Glutamatergic neuron (in vitro differentiated cells): ENCODE data around the gene KMT2D. TPM values are rescaled to one million over a fixed set of nuclear protein-coding genes. Genes with fewer than 3 reads are reported as not detected.

Experiments
- DNase-seq: peaks from one replicate; pipeline ENCODE4 v3.0.0; 2022
- H3K27ac Mint-ChIP-seq: one replicate; pipeline ENCODE4 v1.8.0; 2020; ENCODE audit warnings: mild to moderate bottlenecking, mixed read lengths, inconsistent platforms; ENCODE audit not compliant: unreplicated experiment
- H3K27me3 Mint-ChIP-seq: one replicate; pipeline ENCODE4 v1.8.0; 2020; ENCODE audit warnings: mild to moderate bottlenecking, moderate library complexity, mixed read lengths, inconsistent platforms; ENCODE audit not compliant: unreplicated experiment
- H3K36me3 Mint-ChIP-seq: one replicate; pipeline ENCODE4 v1.8.0; 2020; ENCODE audit warnings: mild to moderate bottlenecking, mixed read lengths, inconsistent platforms; ENCODE audit not compliant: unreplicated experiment
- H3K4me1 Mint-ChIP-seq: one replicate; pipeline ENCODE4 v1.8.0; 2020; ENCODE audit warnings: mild to moderate bottlenecking, low read depth, mixed read lengths, inconsistent platforms; ENCODE audit not compliant: unreplicated experiment
- H3K4me3 Mint-ChIP-seq: one replicate; pipeline ENCODE4 v1.8.0; 2020; ENCODE audit warnings: mild to moderate bottlenecking, mixed read lengths, inconsistent platforms; ENCODE audit not compliant: unreplicated experiment
- H3K9me3 Mint-ChIP-seq: one replicate; pipeline ENCODE4 v1.8.0; 2020; ENCODE audit warnings: mild to moderate bottlenecking, moderate library complexity, mixed read lengths, inconsistent platforms; ENCODE audit not compliant: unreplicated experiment
- total RNA-seq: library from RNA; stranded (reverse); fragmentation: NEBNext Ultra II Directional; extraction: Animal tissue kit (Norgen Biotek cat#: 25700); gene quantifications from one replicate; pipeline ENCODE4 v1.2.1, GENCODE V29; 2021; ENCODE audit not compliant: unreplicated experiment
- TF ChIP-seq, protein P1 (sequence below): fragments of 200-600 bp; sonication (generic); IDR thresholded peaks from one replicate; pipeline ENCODE4 v1.5.0; 2021; ENCODE audit not compliant: partially characterized antibody, unreplicated experiment

Gene KMT2D
- total RNA-seq, 1 donor from 2014 or later = 144 TPM

DNA sequence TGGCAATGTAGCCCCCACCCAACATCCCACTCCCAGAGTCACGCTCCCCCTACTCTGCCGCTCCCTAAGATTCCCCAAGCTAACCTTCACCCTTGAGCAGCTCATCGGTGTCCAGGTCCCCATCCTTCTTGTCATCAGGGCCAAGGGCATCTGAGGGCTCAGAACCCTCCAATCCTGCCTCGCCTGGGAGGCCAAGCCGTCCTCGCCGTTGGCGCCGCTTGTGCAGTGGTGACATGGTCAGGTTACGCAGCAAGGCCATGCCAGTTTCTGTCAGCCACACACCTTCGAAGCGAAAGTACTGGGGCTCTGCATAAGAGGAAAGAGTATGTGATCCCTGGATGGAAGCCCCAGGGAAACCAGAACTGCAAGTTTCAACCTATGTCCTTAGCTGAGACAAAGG is 15.9 kb downstream of the KMT2D start:
- TF ChIP-seq, protein P1, sequence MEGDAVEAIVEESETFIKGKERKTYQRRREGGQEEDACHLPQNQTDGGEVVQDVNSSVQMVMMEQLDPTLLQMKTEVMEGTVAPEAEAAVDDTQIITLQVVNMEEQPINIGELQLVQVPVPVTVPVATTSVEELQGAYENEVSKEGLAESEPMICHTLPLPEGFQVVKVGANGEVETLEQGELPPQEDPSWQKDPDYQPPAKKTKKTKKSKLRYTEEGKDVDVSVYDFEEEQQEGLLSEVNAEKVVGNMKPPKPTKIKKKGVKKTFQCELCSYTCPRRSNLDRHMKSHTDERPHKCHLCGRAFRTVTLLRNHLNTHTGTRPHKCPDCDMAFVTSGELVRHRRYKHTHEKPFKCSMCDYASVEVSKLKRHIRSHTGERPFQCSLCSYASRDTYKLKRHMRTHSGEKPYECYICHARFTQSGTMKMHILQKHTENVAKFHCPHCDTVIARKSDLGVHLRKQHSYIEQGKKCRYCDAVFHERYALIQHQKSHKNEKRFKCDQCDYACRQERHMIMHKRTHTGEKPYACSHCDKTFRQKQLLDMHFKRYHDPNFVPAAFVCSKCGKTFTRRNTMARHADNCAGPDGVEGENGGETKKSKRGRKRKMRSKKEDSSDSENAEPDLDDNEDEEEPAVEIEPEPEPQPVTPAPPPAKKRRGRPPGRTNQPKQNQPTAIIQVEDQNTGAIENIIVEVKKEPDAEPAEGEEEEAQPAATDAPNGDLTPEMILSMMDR = no peak
- no peaks in the 10 kb centered on the region for H3K4me1 Mint-ChIP-seq
- H3K27me3 Mint-ChIP-seq = peaks cover 6% of the 10 kb centered on the region
- H3K9me3 Mint-ChIP-seq = peaks cover 3% of the 10 kb centered on the region
- no peak for DNase-seq
- no peak overlapping the region for H3K27ac Mint-ChIP-seq
- no peak overlapping the region for H3K4me3 Mint-ChIP-seq
- no peaks in the 10 kb centered on the region for H3K36me3 Mint-ChIP-seq

DNA sequence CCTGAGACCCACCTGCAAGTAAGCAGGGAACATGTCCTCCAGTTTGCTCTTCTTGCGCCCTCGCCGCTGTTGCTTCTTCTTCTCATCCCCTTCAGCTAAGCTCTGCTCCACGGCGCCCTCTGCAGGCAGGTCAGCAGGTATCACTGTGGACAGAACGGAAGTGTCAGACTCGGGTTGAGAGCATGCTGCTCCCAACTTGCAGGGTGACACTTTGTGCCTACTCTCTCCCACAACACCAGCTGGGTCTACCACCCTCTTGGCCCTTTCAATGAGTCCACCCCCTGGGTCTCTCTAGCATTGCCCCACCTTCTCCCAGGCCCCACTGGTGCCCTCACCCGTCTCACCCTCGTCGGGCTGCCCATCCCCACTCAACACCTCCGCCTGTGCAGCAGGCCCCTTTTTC is 16.7 kb downstream of the KMT2D start:
- Mint-ChIP-seq H3K4me1 (no peaks in the 10 kb centered on the region), H3K36me3 (no peaks in the 10 kb centered on the region)

DNA sequence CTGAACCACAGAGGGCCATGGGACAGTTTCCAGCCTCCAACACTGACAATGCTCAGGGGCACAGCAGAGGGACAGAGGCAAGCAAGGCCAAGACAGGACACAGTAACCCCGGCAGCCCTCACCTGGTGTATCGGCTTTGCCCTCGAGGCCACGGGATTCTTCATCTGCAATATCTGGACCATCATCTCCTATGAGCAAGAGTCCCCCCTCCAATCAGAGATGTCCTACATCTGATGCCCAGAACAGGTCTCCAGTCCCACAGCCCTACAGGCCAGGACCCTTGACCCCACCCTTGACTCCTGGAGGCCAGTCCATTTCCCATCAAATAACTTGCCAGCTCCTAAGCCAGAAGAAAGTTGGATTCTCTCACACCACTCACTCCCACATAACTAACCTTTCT is 17.4 kb downstream of the KMT2D start:
- Mint-ChIP-seq H3K27ac (no peak overlapping the region), H3K9me3 (peaks cover 3% of the 10 kb centered on the region), H3K27me3 (peaks cover 6% of the 10 kb centered on the region), H3K36me3 (no peaks in the 10 kb centered on the region), H3K4me3 (no peak overlapping the region), H3K4me1 (no peaks in the 10 kb centered on the region)
- TF ChIP-seq, protein P1 = no peak
- DNase-seq = no peak

More for the DNA sequence above, 16.7 kb downstream of the KMT2D start:
- Mint-ChIP-seq H3K27me3 (peaks cover 6% of the 10 kb centered on the region), H3K27ac (no peak overlapping the region), H3K9me3 (peaks cover 3% of the 10 kb centered on the region), H3K4me3 (no peak overlapping the region)
- TF ChIP-seq, protein P1 = peak; percentile 64
- peak; percentile 89 for DNase-seq

DNA sequence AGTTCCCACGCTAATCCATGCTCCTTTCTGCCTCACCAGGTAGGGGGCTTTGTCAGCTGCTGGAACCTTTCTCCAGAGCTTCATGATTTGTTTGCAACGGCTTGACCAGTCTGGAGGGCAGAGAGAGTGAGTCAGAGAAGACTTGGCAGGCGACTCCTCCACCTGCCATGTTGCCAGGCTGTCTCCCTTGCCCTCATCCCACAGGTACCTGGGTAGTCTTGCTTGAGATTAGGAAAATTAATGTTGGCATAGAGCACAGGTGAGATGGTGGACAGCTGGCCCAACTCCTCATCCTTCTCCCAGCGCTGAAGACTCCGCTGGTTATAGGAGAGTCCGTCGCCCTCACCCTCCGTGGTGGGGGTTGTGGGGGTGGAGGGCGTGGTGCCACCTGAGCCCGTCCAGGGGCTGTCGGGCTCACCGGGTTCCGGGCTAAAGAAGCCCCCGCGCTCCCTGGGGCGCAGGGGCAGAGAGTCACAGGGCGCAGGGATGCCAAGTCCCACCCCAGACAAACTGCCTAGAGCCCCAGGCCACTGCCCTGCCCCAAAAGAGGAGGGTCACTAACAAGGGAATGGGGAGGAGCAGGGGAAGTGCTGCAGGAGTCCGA is 18.6 kb downstream of the KMT2D start:
- Mint-ChIP-seq H3K9me3 (peaks cover 1% of the 10 kb centered on the region), H3K4me3 (no peak overlapping the region), H3K27me3 (peaks cover 3% of the 10 kb centered on the region), H3K27ac (no peak overlapping the region), H3K4me1 (no peaks in the 10 kb centered on the region), H3K36me3 (no peaks in the 10 kb centered on the region)
- TF ChIP-seq, protein P1 = no peak
- DNase-seq = no peak

DNA sequence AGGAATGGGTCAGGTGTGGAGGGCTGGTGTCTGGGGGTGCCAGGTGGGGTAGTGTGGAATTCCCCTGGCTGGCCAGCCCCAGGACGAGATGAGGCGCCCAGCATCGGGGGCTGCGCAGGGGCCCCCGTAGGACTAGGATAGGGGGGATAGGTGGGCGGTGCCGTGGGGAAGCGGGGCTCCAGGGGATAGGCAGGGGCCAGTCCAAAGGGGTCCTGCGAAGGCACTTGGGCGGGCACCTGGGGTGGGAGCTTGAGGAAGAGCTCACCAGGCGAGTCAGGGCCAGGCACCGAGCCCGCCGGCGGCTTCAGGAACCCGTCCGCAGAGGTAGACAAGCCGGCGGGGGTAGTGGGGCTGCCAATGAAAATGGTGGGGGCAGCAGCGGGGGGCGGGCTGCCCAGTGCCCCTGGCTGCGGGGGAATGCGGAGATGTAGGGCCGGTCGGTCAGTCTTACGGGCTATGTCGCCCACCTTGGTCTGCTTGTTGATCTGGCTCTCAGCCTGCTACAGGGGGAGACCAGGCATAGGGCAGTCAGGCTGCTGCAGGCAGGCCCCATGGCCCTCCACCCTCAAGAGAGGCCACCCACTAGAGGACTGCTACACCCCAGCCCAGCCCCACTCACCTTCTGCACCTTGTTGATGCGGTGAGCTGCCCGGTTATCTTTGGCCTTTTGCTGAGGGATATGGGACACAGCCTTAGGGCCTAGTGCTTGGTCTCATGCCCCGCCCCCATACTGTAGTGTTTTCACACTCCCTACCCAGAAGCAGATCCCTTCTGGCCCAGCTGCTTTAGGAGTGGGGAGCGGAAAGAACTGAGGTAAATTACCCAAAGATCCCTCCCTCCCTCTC is 19.3 kb downstream of the KMT2D start:
- no peak for DNase-seq

More for the DNA sequence above, 19.3 kb downstream of the KMT2D start:
- TF ChIP-seq, protein P1 = no peak
- Mint-ChIP-seq H3K4me1 (no peaks in the 10 kb centered on the region), H3K36me3 (no peaks in the 10 kb centered on the region), H3K27me3 (peaks cover 3% of the 10 kb centered on the region), H3K9me3 (peaks cover 3% of the 10 kb centered on the region), H3K27ac (no peak overlapping the region), H3K4me3 (no peak overlapping the region)
